HG03280 (cell line): ENCODE data around the gene ALDH6A1.

Experiments
- ATAC-seq: cut with Tn5 transposase; IDR thresholded peaks from one replicate; pipeline ENCODE4 v1.9.1; 2021; ENCODE audit warnings: mild to moderate bottlenecking, moderate library complexity; ENCODE audit not compliant: unreplicated experiment

The ALDH6A1 gene

GRCh38 chr14:74049876-74050495 lies 34.3 kb downstream of the ALDH6A1 start:
- no peak for ATAC-seq

- ATAC-seq = no peak
Measured at GRCh38 chr14:74048281-74048680, 36.0 kb downstream of the ALDH6A1 start.

DNA sequence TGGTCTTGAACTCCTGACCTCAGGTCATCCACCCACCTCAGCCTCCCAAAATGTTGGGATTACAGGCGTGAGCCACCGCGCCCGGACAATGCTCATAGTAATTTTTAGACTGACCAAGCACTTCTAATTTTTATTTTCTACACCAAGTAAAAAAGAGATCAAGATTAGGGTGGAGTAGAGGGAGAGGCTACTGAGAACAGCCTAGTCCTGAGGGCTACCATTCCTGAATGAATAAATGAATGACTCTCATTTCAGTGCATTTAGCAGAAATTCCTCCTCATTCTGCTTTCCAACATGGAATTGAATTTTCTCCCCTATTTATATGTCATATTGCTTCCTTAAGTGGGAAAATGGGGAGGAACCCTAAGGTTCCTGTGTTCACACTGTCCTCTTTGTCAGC lies 38.7 kb downstream of the ALDH6A1 start:
- ATAC-seq = no peak

GRCh38 chr14:74042296-74042695 lies 42.0 kb downstream of the ALDH6A1 start:
- no peak for ATAC-seq

DNA sequence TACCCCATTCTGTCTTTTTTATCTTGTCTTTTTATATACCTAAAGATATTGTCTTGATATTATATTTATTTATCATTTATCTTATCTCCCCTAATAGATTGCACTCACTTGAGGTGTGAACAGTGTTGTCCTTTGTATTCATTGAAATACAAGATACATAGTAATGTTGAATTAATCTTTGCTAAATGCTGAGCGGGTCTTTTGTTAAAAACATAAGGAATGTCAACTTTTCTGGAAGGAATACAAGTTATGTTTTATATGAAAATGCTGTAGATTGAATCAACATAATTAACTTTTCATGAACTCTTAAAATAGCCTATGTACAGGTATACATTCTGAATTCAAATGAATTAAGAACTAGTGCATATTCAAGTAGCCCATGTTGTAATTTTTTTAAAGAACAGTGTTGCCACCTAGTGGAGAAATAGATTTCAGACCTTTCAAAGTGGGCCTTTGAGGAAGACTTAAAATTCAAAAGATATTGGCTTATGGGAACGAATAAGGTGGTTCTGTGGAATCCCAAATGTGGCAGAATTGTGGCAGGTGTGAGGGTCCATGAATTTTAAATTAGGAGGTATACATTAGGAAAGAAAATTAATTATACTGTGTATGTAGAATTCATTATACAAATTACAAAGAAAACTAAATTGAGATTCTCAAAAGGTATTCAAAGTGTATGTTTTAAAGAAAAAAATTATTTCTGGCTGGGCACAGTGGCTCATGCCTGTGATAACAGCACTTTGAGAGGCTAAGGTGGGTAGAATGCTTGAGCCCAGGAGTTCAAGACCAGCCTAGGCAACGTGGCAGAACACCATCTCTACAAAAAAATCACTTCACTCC lies 46.0 kb downstream of the ALDH6A1 start:
- ATAC-seq = no peak

- ATAC-seq = no peak
Measured at GRCh38 chr14:74035556-74035955, 48.7 kb downstream of the ALDH6A1 start.

DNA sequence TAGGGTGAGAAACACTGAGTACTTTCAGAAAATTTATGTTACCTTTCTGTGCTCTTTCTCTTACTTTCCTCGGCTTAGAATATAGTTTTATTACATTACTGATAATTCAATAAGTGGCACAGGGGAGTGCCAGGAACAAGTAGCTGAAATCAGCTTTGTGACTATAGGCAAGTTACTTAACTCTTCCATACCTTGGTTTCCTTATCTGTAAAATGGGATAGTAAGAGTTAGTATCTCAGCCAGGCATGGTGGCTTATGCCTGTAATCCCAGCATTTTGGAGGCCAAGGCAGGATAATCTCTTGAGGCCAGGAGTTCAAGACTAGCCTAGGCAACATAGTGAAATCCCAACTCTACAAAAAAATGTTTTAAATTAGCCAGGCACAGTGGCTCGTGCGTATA lies 49.7 kb downstream of the ALDH6A1 start:
- no peak for ATAC-seq

GRCh38 chr14:74029136-74029535 lies 55.1 kb downstream of the ALDH6A1 start:
- ATAC-seq = no peak

- no peak for ATAC-seq
Measured at GRCh38 chr14:74022346-74022745, 61.9 kb downstream of the ALDH6A1 start.

DNA sequence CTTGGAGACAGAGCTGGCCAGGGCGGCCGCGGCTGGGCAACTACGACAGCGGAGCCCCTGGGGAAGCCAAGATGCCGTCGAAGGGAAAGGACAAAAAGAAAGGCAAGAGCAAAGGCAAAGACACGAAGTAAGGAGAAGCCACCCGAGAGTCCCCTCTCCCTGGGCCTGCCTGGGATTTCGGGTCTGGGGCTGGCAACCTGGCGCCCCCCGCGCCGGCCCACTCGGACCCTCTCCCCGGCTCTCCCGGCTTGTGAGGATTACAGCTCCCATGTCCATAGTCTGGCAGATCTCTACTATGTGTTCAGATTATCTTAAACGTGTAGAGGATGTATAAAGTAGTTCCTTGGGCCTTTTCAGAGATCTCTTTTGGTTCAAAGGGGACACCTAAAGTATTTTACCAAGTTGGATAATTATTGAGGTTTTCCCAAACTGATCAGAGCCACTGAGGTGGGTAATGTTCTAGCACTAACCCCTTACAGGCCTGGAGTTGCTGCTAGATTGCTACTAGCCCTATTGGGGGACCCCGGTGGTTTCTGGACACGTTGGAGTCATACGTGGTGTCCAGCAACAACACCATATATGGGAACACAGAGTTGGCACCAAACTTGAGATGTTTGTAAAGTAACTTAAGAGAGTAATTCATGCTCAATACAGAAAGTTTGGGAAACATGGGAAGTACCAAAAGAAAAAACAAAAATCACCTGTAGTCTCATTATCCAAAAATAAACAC lies 64.7 kb downstream of the ALDH6A1 start:
- no peak for ATAC-seq

GRCh38 chr14:74018586-74019407 lies 65.5 kb downstream of the ALDH6A1 start, which contains the start of the genes BBOF1 and ENTPD5:
TSS of gene BBOF1 (plus strand) at chr14:74019349. CDS start at chr14:74019479, 130 bp downstream.
TSS of gene ENTPD5 (minus strand) at chr14:74019288. CDS start at chr14:73988102, 31,186 bp downstream.
- peak; percentile 93 for ATAC-seq

- ATAC-seq = no peak
Measured at GRCh38 chr14:74018174-74018585, 66.1 kb downstream of the ALDH6A1 start.

- ATAC-seq = no peak
Measured at GRCh38 chr14:74015963-74016362, 68.3 kb downstream of the ALDH6A1 start.

GRCh38 chr14:74015176-74015575 lies 69.1 kb downstream of the ALDH6A1 start:
- no peak for ATAC-seq

DNA sequence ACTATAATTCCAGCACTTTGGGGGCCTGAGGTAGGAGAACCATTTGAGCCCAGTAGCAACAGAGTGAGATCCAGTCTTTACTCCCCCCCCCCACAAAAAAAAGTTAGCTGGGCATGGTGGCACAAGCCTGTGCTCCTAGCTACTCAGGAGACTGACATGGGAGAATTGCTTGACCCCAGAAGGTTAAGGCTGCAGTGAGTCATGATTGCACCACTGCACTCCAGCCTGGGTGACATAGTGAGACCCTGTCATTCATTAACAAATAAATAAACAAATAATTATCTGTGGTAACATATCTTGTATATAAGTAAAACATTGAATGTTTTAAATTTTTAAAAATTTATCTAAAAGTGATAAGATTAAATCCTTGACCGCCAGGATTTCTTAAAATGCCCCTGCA lies 70.0 kb downstream of the ALDH6A1 start:
- no peak for ATAC-seq

DNA sequence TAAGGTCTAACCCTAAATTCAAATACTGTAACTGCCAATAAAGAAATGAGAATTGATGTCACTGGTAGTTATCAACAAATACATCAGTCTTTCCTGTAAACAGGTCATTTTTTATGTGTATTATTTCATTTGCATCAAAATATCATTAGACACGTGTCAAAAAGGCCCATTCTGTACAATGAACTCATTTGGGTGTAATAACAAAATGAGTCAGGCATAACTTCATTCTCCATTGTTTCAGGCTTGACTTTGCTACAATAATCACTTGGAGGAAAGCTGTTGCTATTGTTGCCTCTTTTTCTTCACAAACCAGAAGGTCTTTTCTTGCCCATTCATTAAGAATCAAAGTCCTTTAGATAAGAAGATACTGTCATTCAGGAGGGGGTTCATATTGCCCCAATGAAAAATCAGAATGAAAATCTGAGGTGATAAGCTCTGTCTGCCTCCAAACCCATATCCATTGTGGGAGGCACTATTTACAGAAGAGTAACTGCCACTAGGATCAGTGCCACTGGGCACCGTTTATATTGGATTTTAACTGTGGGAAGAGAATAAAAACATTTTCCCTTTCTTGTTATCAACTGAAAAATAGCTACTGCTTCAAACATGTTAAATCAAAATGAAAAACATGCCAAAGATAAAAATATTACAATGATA lies 75.3 kb downstream of the ALDH6A1 start:
- ATAC-seq = no peak
